IPS DF 4.7 (cell line): ENCODE results near the gene TBX15.

Source experiments
- DNase-seq: peaks from one replicate; pipeline ENCODE4 v3.0.0-alpha.2; 2013; ENCODE audit warnings: low spot score; ENCODE audit errors: extremely low read depth

Gene TBX15

GRCh38 chr1:118988186-118989005 is at the start of gene TBX15:
Gene TBX15 (minus strand): TSS chr1:118988343. CDS start chr1:118987795, 548 bp downstream.
- DNase-seq, result no peak

- DNase-seq, result no peak
These were observed 46.2 kb upstream of the TBX15 start for GRCh38 chr1:119034359-119034758.

- no peak for DNase-seq
These were observed 44.8 kb upstream of the TBX15 start for GRCh38 chr1:119032986-119033385.

- DNase-seq, result no peak
These were observed 39.6 kb upstream of the TBX15 start for GRCh38 chr1:119027759-119028158.

- DNase-seq, result no peak
These were observed 38.8 kb upstream of the TBX15 start for GRCh38 chr1:119026956-119027355.

GRCh38 chr1:119015547-119015946 is 27.4 kb upstream of the TBX15 start:
- DNase-seq, result no peak

- no peak for DNase-seq
These were observed 24.2 kb upstream of the TBX15 start for GRCh38 chr1:119012383-119012782.

GRCh38 chr1:119011706-119012105 is 23.6 kb upstream of the TBX15 start:
- no peak for DNase-seq

- no peak for DNase-seq
These were observed 23.0 kb upstream of the TBX15 start for GRCh38 chr1:119011116-119011515.

GRCh38 chr1:119010201-119010600 is 22.1 kb upstream of the TBX15 start:
- no peak for DNase-seq

- no peak for DNase-seq
These were observed 21.1 kb upstream of the TBX15 start for GRCh38 chr1:119009312-119009655.

GRCh38 chr1:119008483-119009311 is 20.6 kb upstream of the TBX15 start:
- DNase-seq, result no peak

GRCh38 chr1:119007670-119008482 is 19.7 kb upstream of the TBX15 start:
- no peak for DNase-seq

- DNase-seq, result no peak
These were observed 19.2 kb upstream of the TBX15 start for GRCh38 chr1:119007339-119007669.

- DNase-seq, result no peak
These were observed 18.5 kb upstream of the TBX15 start for GRCh38 chr1:119006406-119007279.

- no peak for DNase-seq
These were observed 17.7 kb upstream of the TBX15 start for GRCh38 chr1:119005724-119006405.

- no peak for DNase-seq
These were observed 16.6 kb upstream of the TBX15 start for GRCh38 chr1:119004781-119005180.

GRCh38 chr1:119004129-119004527 is 16.0 kb upstream of the TBX15 start:
- DNase-seq, result no peak

- no peak for DNase-seq
These were observed 15.4 kb upstream of the TBX15 start for GRCh38 chr1:119003413-119004128.
